ENCODE results near the gene ASB3. TPM values are rescaled to one million over a fixed set of nuclear protein-coding genes. Genes with fewer than 3 reads are reported as not detected.
"Not testable (repeated sequence)": the region's sequence is repeated elsewhere in the genome, so short reads cannot be mapped to it uniquely, and the experiment has no call there.

The ASB3 gene
- total RNA-seq, 2 donors from 2014 or later, result 11.1 to 11.3 TPM

GRCh38 chr2:53690876-53691275, 95.9 kb downstream of the ASB3 start:
- intact Hi-C loops (cut with DNase I, micrococcal nuclease), result no loop called here
- ATAC-seq, result no peak
- no peak for DNase-seq

- no peak for ATAC-seq
- intact Hi-C loops (cut with DNase I, micrococcal nuclease), result no loop called here
These were observed 113.8 kb downstream of the ASB3 start for GRCh38 chr2:53672881-53673522.

GRCh38 chr2:53670331-53670730, 116.4 kb downstream of the ASB3 start:
- DNase-seq (no peak), ATAC-seq (no peak)
- intact Hi-C loops (cut with DNase I, micrococcal nuclease), result no loop called here

More at GRCh38 chr2:53672881-53673522, 113.8 kb downstream of the ASB3 start:
- DNase-seq, result no peak

DNA sequence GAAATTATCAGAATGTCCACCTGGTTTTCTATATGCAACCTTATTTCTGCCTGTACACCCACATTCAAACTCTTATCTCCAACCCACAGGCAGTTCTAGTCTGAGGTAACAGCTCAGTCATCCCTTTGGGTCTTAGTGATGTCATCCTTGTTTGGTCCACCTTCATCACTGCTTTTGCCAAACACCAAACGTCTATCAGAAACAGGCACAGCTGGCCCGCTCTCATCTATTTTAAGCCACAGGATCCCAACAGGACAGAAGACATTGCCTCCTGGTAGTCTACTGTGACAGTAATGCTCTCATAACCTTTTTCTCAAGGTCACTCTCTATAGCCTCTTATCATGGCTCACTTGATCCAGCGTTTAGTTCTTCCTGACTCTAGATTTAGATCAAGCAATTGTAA, 118.1 kb downstream of the ASB3 start:
- DNase-seq, result no peak
- no peak for ATAC-seq
- intact Hi-C loops (cut with DNase I, micrococcal nuclease), result no loop called here

GRCh38 chr2:53667130-53667529, 119.6 kb downstream of the ASB3 start:
- intact Hi-C loops (cut with DNase I, micrococcal nuclease); ATAC-seq: not testable (repeated sequence)

GRCh38 chr2:53660886-53661285, 125.9 kb downstream of the ASB3 start:
- DNase-seq, result no peak
- ATAC-seq, result no peak
- intact Hi-C loops (cut with DNase I, micrococcal nuclease), result no loop called here

More at GRCh38 chr2:53667130-53667529, 119.6 kb downstream of the ASB3 start:
- not testable (repeated sequence) for DNase-seq

GRCh38 chr2:53658474-53658873, 128.3 kb downstream of the ASB3 start:
- intact Hi-C loops (cut with DNase I, micrococcal nuclease); ATAC-seq; DNase-seq: not testable (repeated sequence)

- intact Hi-C loops (cut with DNase I, micrococcal nuclease), result no loop called here
- DNase-seq (no peak), ATAC-seq (no peak)
These were observed 131.5 kb downstream of the ASB3 start for GRCh38 chr2:53655256-53655655.

- ATAC-seq (peak; percentile 83), DNase-seq (no peak)
- intact Hi-C loops (cut with DNase I, micrococcal nuclease), result no loop called here
These were observed 132.4 kb downstream of the ASB3 start for GRCh38 chr2:53654396-53654795.

DNA sequence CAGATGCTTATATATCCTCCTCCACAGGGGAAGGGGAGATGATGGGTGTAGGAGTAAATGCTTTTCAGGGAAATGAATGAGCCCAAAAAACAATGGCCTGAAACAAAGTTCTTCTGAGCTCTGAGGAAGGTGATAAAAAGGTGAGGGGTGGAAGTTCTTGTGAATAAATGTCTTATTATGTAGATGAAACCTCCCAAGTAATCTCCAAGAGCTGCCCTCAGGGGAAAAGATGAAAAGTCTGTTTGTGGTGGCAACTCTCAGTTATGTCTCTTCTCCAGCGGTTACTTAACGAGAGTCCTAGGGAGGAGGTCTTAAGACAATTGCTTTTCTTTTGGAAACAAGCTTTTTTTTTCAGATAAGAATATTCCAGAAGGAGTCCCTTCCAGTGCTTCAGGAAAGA, 134.6 kb downstream of the ASB3 start:
- DNase-seq (no peak), ATAC-seq (no peak)
- intact Hi-C loops (cut with DNase I, micrococcal nuclease), result no loop called here

GRCh38 chr2:53646788-53647187, 140.0 kb downstream of the ASB3 start:
- DNase-seq, result no peak

DNA sequence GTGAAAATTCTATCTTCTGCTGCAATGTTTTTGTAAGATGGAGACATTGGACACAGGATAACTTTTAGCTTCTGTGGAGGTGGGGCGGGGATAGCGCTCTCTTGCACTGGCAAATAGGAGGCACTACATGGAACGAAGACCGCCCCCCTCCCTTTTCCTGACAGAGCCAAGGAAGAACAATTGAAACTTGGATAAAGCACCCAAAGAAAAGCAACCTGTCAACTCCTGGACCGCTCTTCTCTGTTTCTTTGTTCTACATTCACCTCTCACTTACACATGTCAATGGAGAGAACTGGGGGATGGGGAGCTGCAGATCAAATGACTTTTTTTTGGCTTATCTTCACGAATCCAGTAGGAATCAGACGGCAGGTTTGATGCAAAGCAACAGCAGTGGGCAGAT, 145.5 kb downstream of the ASB3 start:
- intact Hi-C loops (cut with DNase I, micrococcal nuclease), result no loop called here
- ATAC-seq, result no peak
- no peak for DNase-seq

More at GRCh38 chr2:53646788-53647187, 140.0 kb downstream of the ASB3 start:
- ATAC-seq, result no peak
- intact Hi-C loops (cut with DNase I, micrococcal nuclease), result no loop called here

DNA sequence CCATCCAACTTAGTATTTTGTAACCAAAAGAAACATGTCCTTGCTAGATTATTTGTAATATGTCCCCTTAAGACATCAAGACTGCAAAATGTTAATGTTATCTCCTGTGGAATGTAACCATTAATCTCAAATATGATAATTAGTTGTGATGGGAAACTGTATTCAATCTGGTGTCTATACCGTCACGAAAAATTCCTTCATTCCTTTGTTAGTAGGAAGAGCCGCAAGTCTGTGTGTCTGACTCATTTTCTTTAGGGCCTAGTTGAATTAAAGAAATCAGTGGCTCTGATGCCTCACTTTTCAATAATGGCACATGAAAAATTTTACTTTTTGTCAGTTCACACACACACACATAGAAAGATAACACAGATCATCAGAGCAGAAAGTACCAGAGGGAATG, 146.3 kb downstream of the ASB3 start:
- ATAC-seq (no peak), DNase-seq (no peak)
- intact Hi-C loops (cut with DNase I, micrococcal nuclease), result no loop called here

DNA sequence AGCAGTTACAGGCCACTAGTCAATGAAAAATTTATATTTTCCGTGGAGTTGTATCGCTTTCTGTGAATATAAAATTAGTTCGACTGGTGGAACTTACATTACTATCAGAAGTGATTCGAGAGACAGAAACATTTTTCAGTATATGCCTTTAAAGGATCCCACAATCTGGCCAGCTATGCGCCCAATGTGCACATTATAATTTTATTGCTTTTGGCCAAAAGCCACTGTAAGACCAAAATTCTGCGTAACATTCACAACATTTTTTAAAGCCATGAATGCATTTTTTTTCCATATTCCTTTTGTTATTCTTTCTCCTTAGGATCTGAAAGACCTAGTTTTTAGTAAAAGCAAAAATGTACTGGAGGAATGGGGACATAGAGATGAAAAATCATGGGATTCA, 150.2 kb downstream of the ASB3 start:
- no peak for DNase-seq

GRCh38 chr2:53636109-53636508, 150.6 kb downstream of the ASB3 start:
- DNase-seq (no peak), ATAC-seq (no peak)
- intact Hi-C loops (cut with DNase I, micrococcal nuclease), result no loop called here

More for the DNA sequence above, 150.2 kb downstream of the ASB3 start:
- ATAC-seq, result no peak
- intact Hi-C loops (cut with DNase I, micrococcal nuclease), result no loop called here

GRCh38 chr2:53635694-53636093, 151.1 kb downstream of the ASB3 start:
- DNase-seq (no peak), ATAC-seq (no peak)
- intact Hi-C loops (cut with DNase I, micrococcal nuclease), result no loop called here

- ATAC-seq (no peak), DNase-seq (no peak)
- intact Hi-C loops (cut with DNase I, micrococcal nuclease), result no loop called here
These were observed 153.3 kb downstream of the ASB3 start for GRCh38 chr2:53633441-53633840.

GRCh38 chr2:53632714-53633113, 154.0 kb downstream of the ASB3 start:
- ATAC-seq, result no peak
- intact Hi-C loops (cut with DNase I, micrococcal nuclease), result no loop called here
- DNase-seq, result no peak

DNA sequence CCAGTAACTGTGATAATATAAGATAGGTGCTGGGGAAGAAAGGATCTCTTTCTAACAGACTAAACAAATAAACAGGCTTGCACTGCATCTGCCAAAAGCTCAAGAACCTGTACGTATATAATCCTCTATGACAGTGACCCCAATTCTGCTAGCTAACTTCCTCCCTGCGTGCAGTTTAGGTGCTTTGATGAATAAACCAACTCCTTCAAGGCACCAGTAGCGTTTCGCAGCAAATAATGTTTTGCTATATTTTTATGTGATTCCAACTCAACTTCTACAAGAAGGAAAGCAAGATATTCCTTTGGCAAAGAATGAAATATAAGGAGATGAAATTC, 154.7 kb downstream of the ASB3 start:
- intact Hi-C loops (cut with DNase I, micrococcal nuclease), result no loop called here
- ATAC-seq (no peak), DNase-seq (no peak)

DNA sequence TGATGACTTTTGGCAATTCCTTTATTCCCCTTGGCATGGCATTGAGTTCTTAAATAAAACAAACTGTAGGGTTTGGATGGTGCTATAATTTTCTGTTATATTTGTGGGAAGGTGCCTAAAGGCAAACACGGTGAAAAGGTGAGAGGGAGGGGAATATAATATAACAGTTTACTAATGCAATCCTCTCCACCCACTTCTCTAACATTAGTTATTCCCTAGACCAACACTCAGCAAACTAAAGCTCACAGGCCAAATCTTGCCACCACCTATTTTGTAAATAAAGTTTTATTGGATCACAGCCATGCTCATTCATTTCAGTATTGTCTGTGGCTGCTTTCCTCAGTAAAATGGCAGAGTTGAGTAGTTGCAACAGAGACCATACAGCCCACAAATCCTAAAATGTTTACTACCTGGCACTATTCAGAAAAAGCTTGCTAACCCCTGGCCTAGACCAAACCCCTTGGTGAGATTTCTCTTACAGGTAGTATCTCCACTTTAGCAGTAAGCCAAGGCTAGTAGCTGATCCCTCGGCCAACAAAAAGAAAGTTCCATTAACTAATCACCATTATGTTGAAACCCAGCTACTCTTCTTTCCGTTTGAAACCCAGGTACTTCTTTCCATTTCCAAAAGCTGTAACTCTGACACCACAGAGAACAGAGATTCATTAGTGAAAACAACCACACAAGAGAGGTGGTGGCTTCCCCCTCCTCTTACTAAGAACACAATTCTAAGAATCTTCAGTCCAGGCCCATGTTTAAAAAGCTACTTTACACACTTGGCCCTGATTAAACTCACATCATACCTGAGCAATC, 155.2 kb downstream of the ASB3 start:
- DNase-seq (no peak), ATAC-seq (peak; percentile 95)
- intact Hi-C loops (cut with DNase I, micrococcal nuclease), result no loop called here

Data from left colon (tissue), 2 donors.